Endodermal cell (in vitro differentiated cells): ENCODE data around the gene AKT3. TPM values are rescaled to one million over a fixed set of nuclear protein-coding genes. Genes with fewer than 3 reads are reported as not detected.

Experiments used
- DNase-seq: peaks from one replicate; pipeline ENCODE4 v3.0.0-alpha.2; 2017
- H3K27ac ChIP-seq: 2 replicates; pipeline ENCODE4 v1.5.1; 2013; ENCODE audit warnings: mild to moderate bottlenecking, low read depth, low read length, moderate library complexity
- H3K27me3 ChIP-seq: 2 replicates; pipeline ENCODE4 v1.6.1; 2013; ENCODE audit warnings: mild to moderate bottlenecking, low read length, moderate library complexity; ENCODE audit not compliant: insufficient read depth, control insufficient read depth, poor library complexity, severe bottlenecking
- H3K36me3 ChIP-seq: 2 replicates; pipeline ENCODE4 v1.7.0; 2013; ENCODE audit warnings: mild to moderate bottlenecking, low read length, moderate library complexity; ENCODE audit not compliant: control insufficient read depth, insufficient read depth
- H3K4me1 ChIP-seq: one replicate; pipeline ENCODE4 v1.7.0; 2013; ENCODE audit warnings: low read length; ENCODE audit not compliant: control insufficient read depth, insufficient read depth
- H3K4me3 ChIP-seq: 2 replicates; pipeline ENCODE4 v1.5.1; 2013; ENCODE audit warnings: mild to moderate bottlenecking, low read length, moderate library complexity
- H3K9ac ChIP-seq: 2 replicates; pipeline ENCODE4 v1.6.1; 2013; ENCODE audit warnings: mild to moderate bottlenecking, low read length, moderate library complexity; ENCODE audit not compliant: poor library complexity, severe bottlenecking; ENCODE audit errors: extremely low read depth
- H3K9me3 ChIP-seq: 2 replicates; pipeline ENCODE4 v1.6.1; 2013; ENCODE audit warnings: mild to moderate bottlenecking, low read length, moderate library complexity; ENCODE audit not compliant: control insufficient read depth
- H3K27ac Mint-ChIP-seq: 2 replicates; pipeline ENCODE4 v1.8.0; 2020; ENCODE audit warnings: mixed read lengths
- H3K27me3 Mint-ChIP-seq: 2 replicates; pipeline ENCODE4 v1.8.0; 2021; ENCODE audit warnings: mild to moderate bottlenecking, mixed read lengths; ENCODE audit not compliant: insufficient read depth
- H3K36me3 Mint-ChIP-seq: 2 replicates; pipeline ENCODE4 v1.8.0; 2020; ENCODE audit warnings: low read depth, mixed read lengths
- H3K4me1 Mint-ChIP-seq: 2 replicates; pipeline ENCODE4 v1.8.0; 2020; ENCODE audit warnings: mixed read lengths
- H3K4me3 Mint-ChIP-seq: 2 replicates; pipeline ENCODE4 v1.8.0; 2020; ENCODE audit warnings: mild to moderate bottlenecking, moderate library complexity, mixed read lengths
- H3K9me3 Mint-ChIP-seq: 2 replicates; pipeline ENCODE4 v1.8.0; 2020; ENCODE audit warnings: mild to moderate bottlenecking, mixed read lengths
- CTCF ChIP-seq: fragments of 200-600 bp; sonication (generic); conservative IDR thresholded peaks from 2 replicates; pipeline ENCODE4 v1.5.0; 2021; ENCODE audit warnings: antibody characterized with exemption, mild to moderate bottlenecking
- WGBS, 2 experiments: methylation state at CpG; one replicate each; pipeline versions ENCODE4 v1.1.5 to v1.1.7; 2013; ENCODE audit warnings: missing lambda C conversion rate in 2 of 2, mixed read lengths in 1 of 2; ENCODE audit not compliant: insufficient coverage in 1 of 2, insufficient read length in 1 of 2; 5-methylcytosine and 5-hydroxymethylcytosine counted together
- total RNA-seq, 2 donors: library from RNA; stranded (reverse); fragmentation: NEBNext Ultra II Directional in 1 of 2; extraction: Animal tissue kit (Norgen Biotek cat#: 25700) in 1 of 2; gene quantifications; 2 replicates in 1 of 2; 3 replicates in 1 of 2; pipeline ENCODE4 v1.2.1, GENCODE V29; 2021

AKT3 gene
- total RNA-seq, 2 donors from 2014 or later, result 38.2 to 49.1 TPM

DNA sequence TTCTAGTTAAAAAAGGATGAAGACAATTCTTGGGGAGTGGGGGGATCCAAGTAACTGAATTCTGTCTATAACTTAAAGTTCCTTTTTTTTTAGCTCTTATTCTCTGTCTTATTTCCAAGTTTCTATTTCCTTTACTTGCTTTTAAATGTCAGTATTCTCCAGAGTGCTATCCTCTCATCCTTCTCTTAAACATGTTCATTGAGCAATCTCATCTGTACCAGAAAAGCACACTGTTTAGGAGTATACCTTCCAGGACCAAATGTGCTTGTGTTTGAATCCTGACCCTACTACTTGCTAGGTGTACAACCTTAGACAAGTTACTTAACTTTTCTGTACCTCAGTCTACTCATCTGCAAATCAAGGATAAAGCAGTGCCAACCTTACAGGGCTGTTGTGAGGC is 50.1 kb downstream of the AKT3 start:
- Mint-ChIP-seq H3K27ac (no peak overlapping the region), H3K4me3 (no peak overlapping the region), H3K36me3 (peaks cover 14% of the 10 kb centered on the region), H3K4me1 (no peaks in the 10 kb centered on the region), H3K9me3 (no peaks in the 10 kb centered on the region), H3K27me3 (no peaks in the 10 kb centered on the region)
- no peak for TF ChIP-seq CTCF
- DNase-seq, result no peak
- Histone ChIP-seq H3K9me3 (no peaks in the 10 kb centered on the region), H3K27ac (no peak overlapping the region), H3K4me1 (no peaks in the 10 kb centered on the region), H3K36me3 (peaks cover 5% of the 10 kb centered on the region), H3K9ac (no peak overlapping the region), H3K27me3 (no peaks in the 10 kb centered on the region), H3K4me3 (no peak overlapping the region)

- Mint-ChIP-seq H3K27me3 (no peaks in the 10 kb centered on the region), H3K4me1 (no peaks in the 10 kb centered on the region), H3K4me3 (no peak overlapping the region), H3K9me3 (no peaks in the 10 kb centered on the region), H3K27ac (no peak overlapping the region), H3K36me3 (peaks cover 10% of the 10 kb centered on the region)
- Histone ChIP-seq H3K4me3 (no peak overlapping the region), H3K27ac (no peak overlapping the region), H3K9me3 (no peaks in the 10 kb centered on the region), H3K36me3 (peaks cover 5% of the 10 kb centered on the region), H3K9ac (no peak overlapping the region), H3K27me3 (no peaks in the 10 kb centered on the region), H3K4me1 (no peaks in the 10 kb centered on the region)
- WGBS, 2 experiments, result 96% methylated on average over 2 of the region's 2 CpGs; no CpG with 5 or more reads in 1 of the 2 experiments
- DNase-seq, result no peak
- TF ChIP-seq CTCF, result no peak
These were observed 51.3 kb downstream of the AKT3 start for GRCh38 chr1:243798726-243799125.

- no peaks in the 10 kb centered on the region for H3K9me3 ChIP-seq
- H3K9me3 Mint-ChIP-seq, result no peaks in the 10 kb centered on the region
- no peak overlapping the region for H3K27ac Mint-ChIP-seq
- no peak overlapping the region for H3K27ac ChIP-seq
- peaks cover 5% of the 10 kb centered on the region for H3K36me3 ChIP-seq
- no peak overlapping the region for H3K9ac ChIP-seq
- no peaks in the 10 kb centered on the region for H3K27me3 ChIP-seq
- WGBS, 2 experiments, result 95 to 100% methylated on average over 2 of the region's 2 CpGs
- H3K4me1 ChIP-seq, result no peaks in the 10 kb centered on the region
- H3K4me3 Mint-ChIP-seq, result no peak overlapping the region
- no peak overlapping the region for H3K4me3 ChIP-seq
- H3K36me3 Mint-ChIP-seq, result peaks cover 8% of the 10 kb centered on the region
- H3K4me1 Mint-ChIP-seq, result peaks cover 8% of the 10 kb centered on the region
- no peak for DNase-seq
- no peak for TF ChIP-seq CTCF
- no peaks in the 10 kb centered on the region for H3K27me3 Mint-ChIP-seq
These were observed 54.0 kb downstream of the AKT3 start for GRCh38 chr1:243796016-243796415.
